Measurements from ENCODE around the gene ZNF41. TPM values are rescaled to one million over a fixed set of nuclear protein-coding genes. Genes with fewer than 3 reads are reported as not detected.

The ZNF41 gene
- total RNA-seq, 1 donor from 2014 or later, result 4.9 TPM

GRCh38 chrX:47507153-47507867 lies 24.3 kb upstream of the ZNF41 start:
- Histone ChIP-seq H3K4me1 (no peaks in the 10 kb centered on the region), H3K9me3 (no peaks in the 10 kb centered on the region), H3K36me3 (no peaks in the 10 kb centered on the region), H3K27me3 (no peaks in the 10 kb centered on the region), H3K4me3 (no peak overlapping the region), H3K27ac (no peak overlapping the region)
- DNase-seq (ENCODE audit: extremely low spot score in 2 of 2), result no peak
- TF ChIP-seq CTCF (IDR thresholded peaks at IDR 0.05) (no peak), POLR2AphosphoS5 (IDR thresholded peaks at IDR 0.05; ENCODE audit: insufficient read depth in 1 of 2, low read depth in 1 of 2) (no peak), POLR2A (IDR thresholded peaks at IDR 0.05) (no peak)
- intact Hi-C loops (cut with DNase I), result no loop called here

- no peak for DNase-seq (ENCODE audit: extremely low spot score in 2 of 2)
- no peak overlapping the region for H3K27ac ChIP-seq
These were observed 20.1 kb upstream of the ZNF41 start for GRCh38 chrX:47503151-47503550.

GRCh38 chrX:47502316-47503125 lies 19.5 kb upstream of the ZNF41 start:
- no peaks in the 10 kb centered on the region for H3K36me3 ChIP-seq
- no peaks in the 10 kb centered on the region for H3K27me3 ChIP-seq
- H3K4me3 ChIP-seq, result no peak overlapping the region
- TF ChIP-seq CTCF (IDR thresholded peaks at IDR 0.05) (no peak), POLR2A (IDR thresholded peaks at IDR 0.05) (no peak), POLR2AphosphoS5 (IDR thresholded peaks at IDR 0.05; ENCODE audit: insufficient read depth in 1 of 2, low read depth in 1 of 2) (no peak)
- DNase-seq (ENCODE audit: extremely low spot score in 2 of 2), result peak in 1 of 2 donors; percentile 20
- H3K27ac ChIP-seq, result no peak overlapping the region
- no peaks in the 10 kb centered on the region for H3K9me3 ChIP-seq
- intact Hi-C loops (cut with DNase I), result no loop called here
- no peaks in the 10 kb centered on the region for H3K4me1 ChIP-seq

More at GRCh38 chrX:47503151-47503550, 20.1 kb upstream of the ZNF41 start:
- intact Hi-C loops (cut with DNase I), result no loop called here
- no peak for TF ChIP-seq CTCF (IDR thresholded peaks at IDR 0.05)
- no peak for TF ChIP-seq POLR2A (IDR thresholded peaks at IDR 0.05)
- no peak for TF ChIP-seq POLR2AphosphoS5 (IDR thresholded peaks at IDR 0.05; ENCODE audit: insufficient read depth in 1 of 2, low read depth in 1 of 2)
- no peaks in the 10 kb centered on the region for H3K27me3 ChIP-seq
- H3K36me3 ChIP-seq, result no peaks in the 10 kb centered on the region
- H3K4me3 ChIP-seq, result no peak overlapping the region
- H3K9me3 ChIP-seq, result no peaks in the 10 kb centered on the region
- H3K4me1 ChIP-seq, result no peaks in the 10 kb centered on the region

- no peaks in the 10 kb centered on the region for H3K36me3 ChIP-seq
- intact Hi-C loops (cut with DNase I), result no loop called here
- no peak overlapping the region for H3K27ac ChIP-seq
- no peak overlapping the region for H3K4me3 ChIP-seq
- DNase-seq (ENCODE audit: extremely low spot score in 2 of 2), result peak in 1 of 2 donors; percentile 44
- no peaks in the 10 kb centered on the region for H3K9me3 ChIP-seq
- TF ChIP-seq CTCF (IDR thresholded peaks at IDR 0.05) (no peak), POLR2A (IDR thresholded peaks at IDR 0.05) (no peak), POLR2AphosphoS5 (IDR thresholded peaks at IDR 0.05; ENCODE audit: insufficient read depth in 1 of 2, low read depth in 1 of 2) (no peak)
- H3K4me1 ChIP-seq, result no peaks in the 10 kb centered on the region
- H3K27me3 ChIP-seq, result no peaks in the 10 kb centered on the region
These were observed 18.4 kb upstream of the ZNF41 start for GRCh38 chrX:47501226-47502074.

All from vagina (tissue), 2 donors.